HG03521 (cell line): ENCODE data around the gene TRIM47.
"Not testable (repeated sequence)": the region's sequence is repeated elsewhere in the genome, so short reads cannot be mapped to it uniquely, and the experiment has no call there.

Experiments used
- ATAC-seq: cut with Tn5 transposase; IDR thresholded peaks from one replicate; pipeline ENCODE4 v1.9.1; 2021; ENCODE audit warnings: mild to moderate bottlenecking, moderate library complexity; ENCODE audit not compliant: unreplicated experiment

Gene TRIM47

GRCh38 chr17:75892556-75893224 lies 14.3 kb upstream of the TRIM47 start:
- no peak for ATAC-seq

GRCh38 chr17:75891605-75892555 lies 13.5 kb upstream of the TRIM47 start:
- ATAC-seq: no peak

GRCh38 chr17:75891022-75891604 lies 12.7 kb upstream of the TRIM47 start:
- ATAC-seq: no peak

- ATAC-seq: no peak
These were observed 11.1 kb upstream of the TRIM47 start for GRCh38 chr17:75889454-75889853.

- ATAC-seq: no peak
These were observed 10.1 kb upstream of the TRIM47 start for GRCh38 chr17:75888484-75888883.

- not testable (repeated sequence) for ATAC-seq
These were observed 7.5 kb upstream of the TRIM47 start for GRCh38 chr17:75885860-75886259.

GRCh38 chr17:75885431-75885830 lies 7.0 kb upstream of the TRIM47 start:
- ATAC-seq: no peak

- no peak for ATAC-seq
These were observed 3.5 kb upstream of the TRIM47 start for GRCh38 chr17:75881678-75882454.

GRCh38 chr17:75880266-75880665 lies 1.9 kb upstream of the TRIM47 start:
- ATAC-seq: no peak

- ATAC-seq: peak; percentile 68
These were observed 618 bp downstream of the TRIM47 start for GRCh38 chr17:75877752-75878173.

GRCh38 chr17:75876938-75877751 lies 1.2 kb downstream of the TRIM47 start:
- peak; percentile 12 for ATAC-seq

- ATAC-seq: no peak
These were observed 2.0 kb downstream of the TRIM47 start for GRCh38 chr17:75876190-75876937.

GRCh38 chr17:75875940-75876189 lies 2.5 kb downstream of the TRIM47 start:
- no peak for ATAC-seq

- ATAC-seq: no peak
These were observed 3.0 kb downstream of the TRIM47 start for GRCh38 chr17:75875182-75875939.

- no peak for ATAC-seq
These were observed 3.8 kb downstream of the TRIM47 start for GRCh38 chr17:75874323-75875181.

GRCh38 chr17:75873587-75874322 lies 4.6 kb downstream of the TRIM47 start:
- no peak for ATAC-seq
